T-helper 2 cell (primary cell): ENCODE measurements around the gene PRRT3.
"Not testable (repeated sequence)": the region's sequence is repeated elsewhere in the genome, so short reads cannot be mapped to it uniquely, and the experiment has no call there.

ENCODE experiments used
- DNase-seq, 5 experiments: peaks; one replicate each; pipeline versions ENCODE4 v3.0.0 to v3.0.0-alpha.2; 2012 to 2022

The PRRT3 gene

GRCh38 chr3:9947025-9947995 lies 4.9 kb downstream of the PRRT3 start:
- DNase-seq, result no peak

GRCh38 chr3:9946112-9947024 lies 5.8 kb downstream of the PRRT3 start:
- peak; percentile 71 to 92 (median 77) for DNase-seq

DNA sequence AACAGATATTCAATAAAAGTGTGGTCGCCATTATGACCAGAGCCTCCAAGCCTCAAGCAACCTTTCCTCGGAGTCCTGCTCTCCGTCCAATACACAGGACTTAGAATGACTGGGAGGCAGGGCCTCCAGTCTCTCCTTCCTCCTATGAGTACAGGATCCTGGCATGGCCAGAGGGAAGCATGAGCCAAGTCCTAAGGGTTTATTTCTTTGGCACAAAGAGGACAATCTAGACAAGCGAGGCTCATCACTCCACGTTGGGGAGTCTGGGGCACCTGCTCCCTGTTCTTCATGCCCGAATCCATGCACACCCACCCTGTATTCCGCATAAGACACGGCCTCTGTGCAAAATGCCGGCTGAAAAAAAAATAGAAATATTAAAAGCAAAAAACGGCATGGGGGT lies 6.8 kb downstream of the PRRT3 start:
- no peak for DNase-seq

GRCh38 chr3:9944271-9944670 lies 7.9 kb downstream of the PRRT3 start:
- DNase-seq, result no peak

DNA sequence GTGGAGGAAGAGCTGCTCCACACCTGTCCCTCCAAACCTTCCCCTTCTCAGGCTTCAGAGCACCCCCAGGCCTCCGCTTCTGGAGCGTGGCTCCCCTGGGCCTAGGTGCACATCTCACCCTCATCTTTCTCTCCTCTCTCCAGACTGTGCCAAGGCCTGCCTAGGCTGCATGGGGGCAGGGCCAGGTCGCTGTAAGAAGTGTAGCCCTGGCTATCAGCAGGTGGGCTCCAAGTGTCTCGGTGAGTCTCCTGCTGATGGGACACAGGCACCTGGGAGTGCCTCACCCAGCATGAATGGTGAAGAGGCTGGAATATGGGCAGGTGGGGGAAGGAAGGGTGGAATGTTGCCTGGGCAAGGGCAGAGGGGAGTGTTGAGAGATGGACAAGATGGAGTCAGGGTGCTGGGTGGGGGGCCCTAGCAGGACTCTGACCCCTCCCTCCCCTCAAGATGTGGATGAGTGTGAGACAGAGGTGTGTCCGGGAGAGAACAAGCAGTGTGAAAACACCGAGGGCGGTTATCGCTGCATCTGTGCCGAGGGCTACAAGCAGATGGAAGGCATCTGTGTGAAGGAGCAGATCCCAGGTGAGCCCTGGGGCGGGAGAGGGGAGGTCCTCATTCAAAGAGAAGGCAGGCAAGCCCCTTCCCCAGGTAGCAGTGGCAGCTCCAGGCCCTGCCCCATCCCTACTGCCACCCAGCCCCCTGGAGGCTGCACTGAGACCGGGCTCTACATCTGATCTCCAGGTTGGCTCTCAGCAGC lies 9.1 kb downstream of the PRRT3 start:
- DNase-seq, result no peak

- no peak for DNase-seq
These were observed 10.0 kb downstream of the PRRT3 start for GRCh38 chr3:9942164-9942563.

GRCh38 chr3:9940746-9941145 lies 11.5 kb downstream of the PRRT3 start:
- no peak for DNase-seq

GRCh38 chr3:9939906-9940305 lies 12.3 kb downstream of the PRRT3 start:
- not testable (repeated sequence) for DNase-seq

DNA sequence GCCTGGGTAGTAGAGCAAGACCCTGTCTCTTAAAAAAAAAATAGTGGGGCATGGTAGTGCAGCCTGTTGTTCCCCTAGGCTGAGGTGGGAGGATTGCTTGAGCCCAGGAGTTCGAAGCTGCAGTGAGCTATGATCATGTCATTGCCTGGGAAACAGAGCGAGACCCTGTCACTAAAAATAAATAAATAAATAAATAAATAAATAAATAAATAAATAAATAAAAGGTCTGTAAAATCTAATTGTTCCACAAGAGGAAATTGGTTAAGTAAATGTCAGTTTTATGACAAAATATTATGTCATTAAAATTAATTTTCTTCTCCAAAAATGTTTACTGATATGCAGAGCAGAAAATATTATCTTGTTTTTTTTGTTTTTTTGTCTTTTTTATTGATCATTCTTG lies 13.2 kb downstream of the PRRT3 start:
- no peak for DNase-seq

DNA sequence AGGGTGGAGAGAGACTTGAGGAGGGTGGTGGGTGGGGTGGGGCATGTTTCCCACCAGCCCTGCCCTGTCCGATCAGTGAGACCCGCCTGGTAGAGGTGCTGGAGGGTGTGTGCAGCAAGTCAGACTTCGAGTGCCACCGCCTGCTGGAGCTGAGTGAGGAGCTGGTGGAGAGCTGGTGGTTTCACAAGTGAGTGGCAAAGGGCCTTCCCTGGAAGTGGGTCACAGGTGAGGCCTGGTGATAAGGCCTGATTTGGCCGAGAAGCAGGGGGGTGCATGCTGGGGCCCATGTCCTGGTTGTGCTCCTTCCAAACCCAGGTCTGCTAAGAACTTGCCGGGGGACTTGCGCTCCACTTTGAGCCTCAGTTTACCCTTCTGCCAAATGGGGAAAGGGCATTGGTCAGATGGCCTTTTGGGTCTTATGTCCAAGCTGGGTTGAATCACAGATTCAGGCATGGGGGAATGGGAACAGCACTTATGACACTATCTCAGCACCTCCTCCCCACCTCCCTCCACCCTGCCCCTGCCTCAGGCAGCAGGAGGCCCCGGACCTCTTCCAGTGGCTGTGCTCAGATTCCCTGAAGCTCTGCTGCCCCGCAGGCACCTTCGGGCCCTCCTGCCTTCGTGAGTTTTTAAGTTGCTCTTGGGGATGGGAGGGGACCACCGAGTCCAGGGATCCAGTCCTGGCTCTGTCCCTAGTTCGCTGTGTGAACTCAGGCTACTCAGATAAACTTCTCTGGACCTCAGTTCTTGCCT lies 14.5 kb downstream of the PRRT3 start:
- no peak for DNase-seq

GRCh38 chr3:9935966-9936510 lies 16.2 kb downstream of the PRRT3 start:
- no peak for DNase-seq

DNA sequence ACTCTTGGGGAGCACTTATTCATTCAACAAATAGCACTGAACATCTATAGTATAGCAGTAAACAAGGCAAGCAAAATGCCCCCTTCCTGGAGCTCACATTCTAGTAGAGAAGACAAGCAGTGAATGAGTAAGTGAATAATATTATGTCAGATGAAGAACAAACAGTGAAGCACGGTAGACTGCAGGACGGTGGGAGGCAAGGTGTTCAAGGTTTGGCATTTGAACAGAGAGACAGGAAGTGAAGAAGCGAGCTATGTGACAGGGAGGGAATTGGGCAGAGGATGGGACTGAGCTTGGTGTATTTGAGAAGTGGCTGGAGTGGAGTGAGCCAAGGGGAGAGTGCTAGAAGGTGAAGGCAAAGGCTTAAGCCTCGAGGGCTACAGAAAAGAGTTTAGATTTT lies 17.2 kb downstream of the PRRT3 start:
- no peak for DNase-seq

- DNase-seq, result peak in 2 of 5 experiments; percentile 30 to 41
These were observed 18.0 kb downstream of the PRRT3 start for GRCh38 chr3:9934235-9934621.

DNA sequence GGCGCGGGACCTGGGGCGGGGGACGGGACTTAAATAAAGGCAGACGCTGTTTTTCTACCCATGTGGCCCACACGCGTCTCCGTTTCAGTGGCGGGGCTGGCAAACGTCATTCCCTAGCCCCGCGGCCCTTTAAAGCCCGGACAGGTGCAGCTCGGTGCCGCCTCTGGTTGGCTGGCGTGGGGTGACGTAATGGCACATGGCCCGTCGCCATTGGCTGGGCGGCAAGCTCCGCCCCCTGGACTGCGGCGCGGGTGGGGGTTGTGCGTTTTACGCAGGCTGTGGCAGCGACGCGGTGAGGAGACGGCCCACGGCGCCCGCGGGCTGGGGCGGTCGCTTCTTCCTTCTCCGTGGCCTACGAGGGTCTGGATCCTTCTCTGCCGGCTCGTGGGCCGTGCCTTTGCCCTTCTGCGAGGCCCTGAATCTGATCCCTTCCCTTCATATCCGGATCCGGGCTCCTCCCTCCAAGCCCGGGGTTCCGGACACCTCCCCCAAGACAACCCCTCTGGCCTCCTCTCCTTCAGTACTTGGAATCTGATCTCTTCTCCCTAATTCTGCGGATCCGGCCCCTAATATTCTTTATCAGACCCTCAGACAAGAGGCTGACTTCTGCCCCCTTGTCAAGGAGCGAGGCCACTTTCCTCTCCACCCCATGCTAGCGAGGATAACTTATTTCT lies 18.5 kb downstream of the PRRT3 start, which contains the start of gene CRELD1:
CRELD1 (plus strand) TSS at position 274 of the 674 bp plus-strand sequence. CDS start 605 bp downstream, outside the sequence.
- DNase-seq, result peak; percentile 93 to 98 (median 96)

- peak; percentile 74 to 89 (median 82) for DNase-seq
These were observed 19.2 kb downstream of the PRRT3 start for GRCh38 chr3:9932843-9933560.

DNA sequence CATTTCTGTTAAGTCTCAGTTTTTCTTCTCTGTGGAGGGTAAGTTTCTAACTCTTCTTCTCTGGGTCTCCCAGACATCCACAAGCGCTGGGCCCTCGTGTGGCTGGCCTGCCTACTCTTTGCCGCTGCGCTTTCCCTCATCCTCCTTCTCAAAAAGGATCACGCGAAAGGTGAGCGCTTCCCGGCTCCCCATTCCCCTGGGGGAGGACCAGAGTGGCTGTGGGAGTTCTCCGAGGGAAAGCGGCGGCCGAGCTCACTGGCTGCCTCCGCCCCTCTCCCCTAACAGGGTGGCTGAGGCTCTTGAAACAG lies 19.7 kb downstream of the PRRT3 start:
- DNase-seq, result no peak

DNA sequence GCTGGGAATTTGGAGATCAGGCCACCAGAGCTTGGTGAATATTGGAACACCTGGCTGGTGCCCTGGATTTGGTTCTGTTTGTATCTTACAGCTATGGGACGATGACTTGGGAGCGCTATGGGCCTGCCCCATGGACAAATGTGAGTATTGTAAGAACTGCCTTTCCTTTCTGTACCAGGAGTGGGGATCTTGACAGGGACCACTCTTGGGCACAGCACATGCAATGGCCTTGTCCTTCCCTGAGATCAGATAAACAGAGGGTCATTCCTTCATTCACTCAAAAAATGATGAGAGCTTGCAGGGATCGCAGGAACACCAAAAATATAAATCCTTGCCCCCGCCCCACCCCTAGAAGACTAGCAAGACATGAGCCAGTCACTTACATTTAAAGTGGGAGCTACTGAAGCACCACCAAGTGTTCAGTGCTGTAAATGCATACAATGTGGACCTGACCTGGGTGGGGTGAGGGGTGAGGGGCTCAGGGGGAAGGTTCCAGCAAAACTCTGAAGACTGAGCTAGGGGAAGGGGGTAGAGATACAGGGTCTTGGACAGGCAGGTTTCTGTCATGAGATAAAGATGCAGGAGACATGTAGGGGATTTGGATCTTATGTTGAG lies 21.3 kb downstream of the PRRT3 start:
- DNase-seq, result peak in 1 of 5 experiments; percentile 49

DNA sequence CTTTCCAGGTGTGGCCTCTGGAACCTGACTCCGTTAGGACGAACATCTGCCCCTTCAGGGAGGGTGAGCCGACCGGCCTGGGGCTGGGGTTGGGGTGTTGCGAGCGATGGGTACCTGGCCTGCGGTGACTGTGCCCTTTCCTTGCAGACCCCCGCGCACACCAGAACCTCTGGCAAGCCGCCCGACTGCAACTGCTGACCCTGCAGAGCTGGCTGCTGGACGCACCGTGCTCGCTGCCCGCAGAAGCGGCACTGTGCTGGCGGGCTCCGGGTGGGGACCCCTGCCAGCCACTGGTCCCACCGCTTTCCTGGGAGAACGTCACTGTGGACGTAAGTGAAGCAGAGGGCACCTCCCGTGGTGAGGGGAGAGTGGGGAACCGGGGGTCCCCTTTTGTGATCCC lies 24.1 kb downstream of the PRRT3 start:
- no peak for DNase-seq

DNA sequence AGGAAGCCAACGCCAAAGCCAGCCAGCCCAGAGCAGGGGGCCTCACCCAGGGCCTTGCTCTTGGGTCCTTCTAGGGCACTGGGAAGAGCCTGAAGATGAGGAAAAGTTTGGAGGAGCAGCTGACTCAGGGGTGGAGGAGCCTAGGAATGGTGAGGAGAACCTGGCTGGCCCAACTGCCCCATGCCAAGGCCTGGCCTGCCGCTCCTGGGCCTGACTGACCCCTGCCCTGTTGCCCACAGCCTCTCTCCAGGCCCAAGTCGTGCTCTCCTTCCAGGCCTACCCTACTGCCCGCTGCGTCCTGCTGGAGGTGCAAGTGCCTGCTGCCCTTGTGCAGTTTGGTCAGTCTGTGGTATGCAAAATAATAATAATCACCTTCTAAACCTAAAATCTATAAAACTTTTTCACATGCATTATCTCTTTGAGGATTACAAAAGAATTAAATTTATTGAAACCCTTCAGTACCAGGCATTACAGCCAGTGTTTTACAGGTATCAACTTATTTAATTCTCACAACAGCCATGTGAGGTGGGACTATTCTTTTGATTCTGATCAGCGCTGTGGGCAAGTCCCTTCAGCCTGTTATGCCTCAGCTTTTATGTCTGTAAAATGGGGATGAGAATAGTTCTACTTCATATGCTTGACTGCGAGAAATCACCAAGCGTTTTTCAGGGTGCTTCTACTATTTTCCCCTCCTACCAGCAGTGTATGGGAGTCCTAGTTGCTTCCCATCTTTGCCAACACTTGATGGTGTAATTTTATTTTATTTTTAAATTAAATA lies 33.8 kb downstream of the PRRT3 start:
- DNase-seq, result no peak
